HEK293T (cell line): ENCODE data around the gene MX1.

Experiments used
- CTCF ChIA-PET: fragments of 350-600 bp; formaldehyde crosslinking; extraction: SDS; loops from one replicate; lab custom pipeline; 2021; ENCODE audit warnings: antibody characterized with exemption, inconsistent platforms; lab: Yijun Ruan, JAX
- POLR2A ChIA-PET: fragments of 350-600 bp; formaldehyde crosslinking; extraction: SDS; loops from one replicate; lab custom pipeline; 2020; ENCODE audit warnings: antibody characterized with exemption, inconsistent platforms; lab: Yijun Ruan, JAX
- DNase-seq: peaks from one replicate; pipeline ENCODE4 v3.0.0; 2012; ENCODE audit warnings: mixed read lengths; ENCODE audit errors: extremely low spot score
- ARNT ChIP-seq: fragments of 450-650 bp; IDR thresholded peaks from 2 replicates; pipeline ENCODE4 v1.6.1; 2017; ENCODE audit warnings: mild to moderate bottlenecking
- BHLHE40 ChIP-seq: fragments of 450-650 bp; IDR thresholded peaks from 2 replicates; pipeline ENCODE4 v1.6.1; 2016; ENCODE audit warnings: mild to moderate bottlenecking, moderate library complexity, borderline replicate concordance
- CTBP1 ChIP-seq: fragments of 450-650 bp; IDR thresholded peaks from 2 replicates; pipeline ENCODE4 v1.6.1; 2016; ENCODE audit warnings: borderline replicate concordance
- ELF4 ChIP-seq: fragments of 450-650 bp; IDR thresholded peaks from 2 replicates; pipeline ENCODE4 v1.6.1; 2017; ENCODE audit warnings: antibody characterized with exemption
- FOXA1 ChIP-seq: fragments of 450-650 bp; IDR thresholded peaks from 2 replicates; pipeline ENCODE4 v1.6.1; 2016; ENCODE audit warnings: mild to moderate bottlenecking
- FOXK2 ChIP-seq: fragments of 450-650 bp; IDR thresholded peaks from 2 replicates; pipeline ENCODE4 v1.6.1; 2016; ENCODE audit warnings: mild to moderate bottlenecking
- FOXM1 ChIP-seq: fragments of 450-650 bp; IDR thresholded peaks from 2 replicates; pipeline ENCODE4 v1.6.1; 2017; ENCODE audit warnings: mild to moderate bottlenecking, borderline replicate concordance
- HDGF ChIP-seq: fragments of 450-650 bp; IDR thresholded peaks from 2 replicates; pipeline ENCODE4 v1.6.1; 2017; ENCODE audit warnings: antibody characterized with exemption, borderline replicate concordance
- L3MBTL2 ChIP-seq: fragments of 450-650 bp; conservative IDR thresholded peaks from 2 replicates; pipeline ENCODE4 v1.6.1; 2016; ENCODE audit warnings: mild to moderate bottlenecking
- LEF1 ChIP-seq: fragments of 450-650 bp; IDR thresholded peaks from 2 replicates; pipeline ENCODE4 v1.6.1; 2017; ENCODE audit warnings: mild to moderate bottlenecking, borderline replicate concordance
- NFRKB ChIP-seq: fragments of 450-650 bp; IDR thresholded peaks from 2 replicates; pipeline ENCODE4 v1.6.1; 2016; ENCODE audit warnings: mild to moderate bottlenecking, moderate library complexity
- PKNOX1 ChIP-seq: fragments of 450-650 bp; IDR thresholded peaks from 2 replicates; pipeline ENCODE4 v1.6.1; 2016
- SP1 ChIP-seq: fragments of 450-650 bp; IDR thresholded peaks from 2 replicates; pipeline ENCODE4 v1.6.1; 2017
- SUZ12 ChIP-seq: fragments of 450-650 bp; IDR thresholded peaks from 2 replicates; pipeline ENCODE4 v1.6.1; 2016; ENCODE audit warnings: mild to moderate bottlenecking
- TARDBP ChIP-seq: fragments of 450-650 bp; IDR thresholded peaks from 2 replicates; pipeline ENCODE4 v1.6.1; 2016
- ZNF384 ChIP-seq: fragments of 450-650 bp; IDR thresholded peaks from 2 replicates; pipeline ENCODE4 v1.6.1; 2016

Gene MX1

DNA sequence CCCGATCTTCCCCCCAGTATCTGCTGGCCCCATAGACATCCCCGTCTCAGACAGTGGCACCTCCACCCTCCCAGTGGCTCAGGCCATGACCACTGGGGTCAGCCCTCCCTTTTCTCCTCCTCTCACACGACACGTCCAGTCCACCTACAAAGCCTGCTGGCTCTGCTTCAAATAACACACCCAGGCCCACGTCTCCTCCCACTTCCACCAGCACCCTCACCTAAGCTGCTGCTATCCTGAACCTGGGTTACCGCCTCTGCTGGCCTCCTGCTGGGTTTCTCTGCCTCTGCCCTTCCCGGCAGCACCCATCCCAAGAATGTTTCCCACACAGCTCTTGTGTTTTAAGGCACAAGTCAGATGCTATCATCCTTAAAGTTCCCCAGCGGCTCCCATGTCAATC, 38.2 kb upstream of the MX1 start:
- DNase-seq: no peak
- CTCF ChIA-PET: no interaction called here
- POLR2A ChIA-PET: no interaction called here
- no peak for TF ChIP-seq LEF1
- no peak for TF ChIP-seq ZNF384
- TF ChIP-seq HDGF: no peak
- no peak for TF ChIP-seq ELF4
- no peak for TF ChIP-seq CTBP1
- no peak for TF ChIP-seq FOXA1
- TF ChIP-seq SP1: no peak
- no peak for TF ChIP-seq NFRKB
- no peak for TF ChIP-seq PKNOX1
- TF ChIP-seq ARNT: no peak
- TF ChIP-seq TARDBP: no peak
- TF ChIP-seq BHLHE40: no peak
- no peak for TF ChIP-seq FOXK2
- TF ChIP-seq FOXM1: no peak
- TF ChIP-seq SUZ12: no peak

GRCh38 chr21:41388259-41388658, 37.8 kb upstream of the MX1 start:
- ChIA-PET CTCF (no interaction called here), POLR2A (no interaction called here)
- no peak for DNase-seq
- no peak for TF ChIP-seq LEF1
- TF ChIP-seq SP1: no peak
- no peak for TF ChIP-seq HDGF
- TF ChIP-seq ELF4: no peak

DNA sequence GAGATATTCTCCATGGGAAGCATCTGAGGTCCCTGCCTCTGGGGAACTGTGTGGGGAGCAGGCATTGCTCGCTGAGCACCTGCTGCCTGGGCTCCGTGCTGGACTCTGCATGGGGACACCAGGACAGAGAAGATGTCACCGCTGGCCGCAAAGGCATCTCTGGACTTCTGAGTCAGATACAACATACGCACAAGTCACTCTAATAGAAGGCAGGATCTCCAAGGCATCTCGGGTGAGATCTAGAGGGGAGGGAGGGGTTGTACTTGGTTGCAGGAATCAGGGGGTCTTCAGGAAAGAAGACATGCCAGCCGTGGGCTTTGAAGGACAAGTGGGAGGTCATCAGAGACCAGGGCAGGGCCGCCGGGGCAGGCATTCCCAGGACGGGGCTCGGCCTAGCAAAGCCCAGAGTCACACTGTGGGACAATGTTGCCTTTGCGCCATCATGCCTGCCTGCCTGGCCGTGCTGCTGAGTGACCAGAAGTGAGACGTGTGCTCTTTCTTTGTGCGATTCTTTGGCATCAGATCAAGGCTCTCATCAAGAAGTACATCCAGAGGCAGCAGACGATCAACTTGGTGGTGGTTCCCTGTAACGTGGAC, 35.9 kb upstream of the MX1 start:
- ChIA-PET POLR2A (no interaction called here), CTCF (no interaction called here)
- TF ChIP-seq ELF4 (no peak), FOXM1 (no peak), PKNOX1 (no peak)

DNA sequence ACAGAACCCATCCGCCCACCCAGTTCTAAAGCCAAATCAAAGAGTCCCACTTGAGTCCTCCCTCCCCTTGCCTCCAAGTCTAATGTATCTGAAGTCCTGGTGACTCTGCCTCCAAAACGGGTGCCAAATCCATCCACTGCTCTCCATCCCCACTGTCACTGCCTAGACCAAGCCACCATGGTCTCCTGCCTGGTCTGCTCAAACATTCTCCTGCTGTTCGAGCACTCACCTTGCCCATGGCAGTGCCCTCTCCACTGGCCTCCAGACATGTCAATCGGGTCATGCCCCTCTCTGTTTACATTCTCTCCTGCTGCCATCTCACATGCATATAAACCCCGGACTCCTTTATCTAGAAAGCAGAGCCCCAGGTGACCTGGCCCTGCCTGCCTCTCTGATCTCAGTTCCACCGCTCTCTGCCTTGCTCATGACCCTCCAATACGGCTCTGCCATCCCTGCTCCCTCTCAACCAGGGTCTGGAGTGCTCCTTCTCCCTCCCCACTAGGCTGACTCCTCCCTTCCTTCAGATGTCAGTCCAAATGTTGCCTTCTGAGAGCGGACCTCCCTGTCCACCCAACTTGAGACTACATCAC, 32.1 kb upstream of the MX1 start:
- ChIA-PET POLR2A (no interaction called here), CTCF (no interaction called here)
- TF ChIP-seq ZNF384: no peak
- TF ChIP-seq HDGF: no peak
- TF ChIP-seq LEF1: no peak
- no peak for TF ChIP-seq FOXA1
- no peak for TF ChIP-seq CTBP1
- no peak for TF ChIP-seq NFRKB
- TF ChIP-seq SP1: no peak
- no peak for TF ChIP-seq ELF4
- TF ChIP-seq L3MBTL2: no peak
- TF ChIP-seq TARDBP: no peak
- no peak for TF ChIP-seq BHLHE40
- TF ChIP-seq SUZ12: no peak
- no peak for TF ChIP-seq ARNT
- no peak for TF ChIP-seq PKNOX1
- no peak for TF ChIP-seq FOXM1
- no peak for TF ChIP-seq FOXK2
- no peak for DNase-seq

More for the DNA sequence above, 35.9 kb upstream of the MX1 start:
- no peak for DNase-seq

DNA sequence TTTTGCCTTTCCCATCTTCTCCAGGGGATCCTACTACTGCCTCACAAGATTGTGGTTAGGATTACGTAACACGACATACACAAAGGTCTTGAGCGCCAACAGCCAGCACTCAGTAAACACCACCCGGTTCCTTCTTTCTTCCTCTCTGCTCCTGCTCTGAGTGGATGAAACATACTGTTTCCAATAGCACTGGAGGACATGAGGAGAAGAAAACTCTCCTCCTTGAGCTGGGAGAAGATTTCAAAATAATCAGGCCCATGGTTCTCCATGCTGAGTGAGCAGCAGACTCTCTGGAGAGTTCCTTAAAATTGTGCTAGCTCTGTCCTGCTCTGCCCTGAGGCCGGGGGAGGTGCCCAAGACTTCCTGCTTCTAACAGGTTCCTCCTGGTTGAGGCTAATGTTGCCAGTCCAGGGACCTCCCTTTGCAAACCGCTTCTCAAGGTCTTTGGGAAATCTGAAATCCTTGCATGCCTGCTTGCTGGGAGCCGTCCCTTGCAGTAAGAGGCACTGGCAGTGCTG, 29.4 kb upstream of the MX1 start:
- no peak for DNase-seq
- TF ChIP-seq FOXM1: no peak
- TF ChIP-seq L3MBTL2: no peak
- no peak for TF ChIP-seq TARDBP
- no peak for TF ChIP-seq NFRKB
- no peak for TF ChIP-seq SP1
- no peak for TF ChIP-seq FOXK2
- no peak for TF ChIP-seq HDGF
- TF ChIP-seq SUZ12: no peak
- no peak for TF ChIP-seq PKNOX1
- CTCF ChIA-PET: no interaction called here
- POLR2A ChIA-PET: no interaction called here

- no peak for DNase-seq
- TF ChIP-seq L3MBTL2: no peak
- no peak for TF ChIP-seq FOXM1
- no peak for TF ChIP-seq FOXA1
- TF ChIP-seq SP1: no peak
- CTCF ChIA-PET: no interaction called here
- POLR2A ChIA-PET: no interaction called here
These were observed 28.6 kb upstream of the MX1 start for GRCh38 chr21:41397471-41397891.

- ChIA-PET POLR2A (no interaction called here), CTCF (no interaction called here)
- no peak for TF ChIP-seq L3MBTL2
- TF ChIP-seq TARDBP: no peak
- no peak for TF ChIP-seq LEF1
- TF ChIP-seq PKNOX1: no peak
These were observed 27.8 kb upstream of the MX1 start for GRCh38 chr21:41398251-41398650.

More at GRCh38 chr21:41398251-41398650, 27.8 kb upstream of the MX1 start:
- DNase-seq: no peak
